ENCODE data around the gene PTGIS. TPM values are rescaled to one million over a fixed set of nuclear protein-coding genes. Genes with fewer than 3 reads are reported as not detected.

The PTGIS gene
- total and polyA plus RNA-seq, 2 experiments from 2014 or later = 109 to 192 TPM

GRCh38 chr20:49560186-49560585 lies 7.8 kb downstream of the PTGIS start:
- H3K4me1 ChIP-seq (ENCODE audit: insufficient read depth) = peaks cover 72% of the 10 kb centered on the region
- no peak overlapping the region for H3K4me3 ChIP-seq
- H4K20me1 ChIP-seq (ENCODE audit: insufficient read depth) = no peaks in the 10 kb centered on the region
- H3K9ac ChIP-seq = peak overlapping the region; percentile 71; the same call in 1 of the 2 replicates
- peaks cover 70% of the 10 kb centered on the region for H3K79me2 ChIP-seq (ENCODE audit: insufficient read depth)
- no peaks in the 10 kb centered on the region for H3K27me3 ChIP-seq (replicated peaks; ENCODE audit: insufficient read depth)
- H3F3A ChIP-seq (ENCODE audit: insufficient read depth) = peaks cover 87% of the 10 kb centered on the region
- H3K9me2 ChIP-seq (ENCODE audit: insufficient read depth) = no peaks in the 10 kb centered on the region
- TF ChIP-seq EZH2 (IDR thresholded peaks at IDR 0.05; ENCODE audit: insufficient read depth, poor library complexity, severe bottlenecking) (no peak), EZH2phosphoT487 (IDR thresholded peaks at IDR 0.05; ENCODE audit: insufficient read depth, low read depth) (no peak)
- in situ Hi-C loops (cut with MboI) = no loop called here
- no peak overlapping the region for H2AFZ ChIP-seq
- 49 to 56% methylated on average over 7 of the region's 7 CpGs for WGBS, 2 experiments (ENCODE audit: low coverage in 1 of 2, low lambda C conversion rate in 2 of 2, missing lambda C conversion rate in 2 of 2)
- peak overlapping the region; percentile 4 for H3K4me2 ChIP-seq (ENCODE audit: unreplicated experiment)
- H3K9me3 ChIP-seq (ENCODE audit: low read depth) = no peaks in the 10 kb centered on the region
- peak; percentile 30 for DNase-seq
- peaks cover 15% of the 10 kb centered on the region; the same call in 1 of the 2 replicates for H3K36me3 ChIP-seq (ENCODE audit: low read depth)
- H3K27ac ChIP-seq = peak overlapping the region; percentile 95

- DNase-seq = peak; percentile 96
- H3K9me2 ChIP-seq (ENCODE audit: insufficient read depth) = no peaks in the 10 kb centered on the region
- no peaks in the 10 kb centered on the region for H3K27me3 ChIP-seq (replicated peaks; ENCODE audit: insufficient read depth)
- H3K36me3 ChIP-seq (ENCODE audit: low read depth) = peaks cover 12% of the 10 kb centered on the region; the same call in 1 of the 2 replicates
- peaks cover 70% of the 10 kb centered on the region for H3K79me2 ChIP-seq (ENCODE audit: insufficient read depth)
- no peaks in the 10 kb centered on the region for H4K20me1 ChIP-seq (ENCODE audit: insufficient read depth)
- no peak overlapping the region for H2AFZ ChIP-seq
- H3K4me3 ChIP-seq = peak overlapping the region; percentile 58
- H3K4me2 ChIP-seq (ENCODE audit: unreplicated experiment) = peak overlapping the region; percentile 82
- in situ Hi-C loops (cut with MboI) = no loop called here
- H3K27ac ChIP-seq = peak overlapping the region; percentile 95
- peaks cover 80% of the 10 kb centered on the region for H3F3A ChIP-seq (ENCODE audit: insufficient read depth)
- H3K4me1 ChIP-seq (ENCODE audit: insufficient read depth) = peaks cover 65% of the 10 kb centered on the region
- peak; percentile 99 for TF ChIP-seq EZH2phosphoT487 (IDR thresholded peaks at IDR 0.05; ENCODE audit: insufficient read depth, low read depth)
- no peak for TF ChIP-seq EZH2 (IDR thresholded peaks at IDR 0.05; ENCODE audit: insufficient read depth, poor library complexity, severe bottlenecking)
- H3K9ac ChIP-seq = peak overlapping the region; percentile 71
- 1% methylated on average over 19 of the region's 19 CpGs for WGBS, 2 experiments (ENCODE audit: low coverage in 1 of 2, low lambda C conversion rate in 2 of 2, missing lambda C conversion rate in 2 of 2)
- no peaks in the 10 kb centered on the region for H3K9me3 ChIP-seq (ENCODE audit: low read depth)
These were observed 8.4 kb downstream of the PTGIS start for GRCh38 chr20:49559411-49560081.

GRCh38 chr20:49558826-49559225 lies 9.1 kb downstream of the PTGIS start:
- H3K4me3 ChIP-seq = peak overlapping the region; percentile 58
- peaks cover 71% of the 10 kb centered on the region for H3K4me1 ChIP-seq (ENCODE audit: insufficient read depth)
- H3K9ac ChIP-seq = peak overlapping the region; percentile 71
- no peaks in the 10 kb centered on the region for H3K9me2 ChIP-seq (ENCODE audit: insufficient read depth)
- H3K36me3 ChIP-seq (ENCODE audit: low read depth) = peaks cover 17% of the 10 kb centered on the region; the same call in 1 of the 2 replicates
- DNase-seq = no peak
- in situ Hi-C loops (cut with MboI) = no loop called here
- H3K4me2 ChIP-seq (ENCODE audit: unreplicated experiment) = peak overlapping the region; percentile 82
- peak overlapping the region; percentile 95 for H3K27ac ChIP-seq
- no peaks in the 10 kb centered on the region for H3K9me3 ChIP-seq (ENCODE audit: low read depth)
- H4K20me1 ChIP-seq (ENCODE audit: insufficient read depth) = no peaks in the 10 kb centered on the region
- 82 to 85% methylated on average over 8 of the region's 8 CpGs for WGBS, 2 experiments (ENCODE audit: low coverage in 1 of 2, low lambda C conversion rate in 2 of 2, missing lambda C conversion rate in 2 of 2)
- peaks cover 76% of the 10 kb centered on the region for H3F3A ChIP-seq (ENCODE audit: insufficient read depth)
- no peak for TF ChIP-seq EZH2phosphoT487 (IDR thresholded peaks at IDR 0.05; ENCODE audit: insufficient read depth, low read depth)
- no peak for TF ChIP-seq EZH2 (IDR thresholded peaks at IDR 0.05; ENCODE audit: insufficient read depth, poor library complexity, severe bottlenecking)
- no peak overlapping the region for H2AFZ ChIP-seq
- no peaks in the 10 kb centered on the region for H3K27me3 ChIP-seq (replicated peaks; ENCODE audit: insufficient read depth)
- peaks cover 70% of the 10 kb centered on the region for H3K79me2 ChIP-seq (ENCODE audit: insufficient read depth)

GRCh38 chr20:49557449-49557848 lies 10.5 kb downstream of the PTGIS start:
- Histone ChIP-seq H3K79me2 (ENCODE audit: insufficient read depth) (peaks cover 71% of the 10 kb centered on the region), H3K9me3 (ENCODE audit: low read depth) (no peaks in the 10 kb centered on the region), H3K9me2 (ENCODE audit: insufficient read depth) (no peaks in the 10 kb centered on the region), H3K4me3 (peak overlapping the region; percentile 63), H3K4me1 (ENCODE audit: insufficient read depth) (peaks cover 79% of the 10 kb centered on the region), H3K9ac (peak overlapping the region; percentile 71), H4K20me1 (ENCODE audit: insufficient read depth) (no peaks in the 10 kb centered on the region), H3K36me3 (ENCODE audit: low read depth) (peaks cover 17% of the 10 kb centered on the region; the same call in 1 of the 2 replicates), H2AFZ (peak overlapping the region; percentile 61), H3F3A (ENCODE audit: insufficient read depth) (peaks cover 68% of the 10 kb centered on the region), H3K4me2 (ENCODE audit: unreplicated experiment) (peak overlapping the region; percentile 82), H3K27me3 (replicated peaks; ENCODE audit: insufficient read depth) (no peaks in the 10 kb centered on the region), H3K27ac (peak overlapping the region; percentile 95)
- in situ Hi-C loops (cut with MboI) = no loop called here
- DNase-seq = peak; percentile 68
- WGBS, 2 experiments (ENCODE audit: low coverage in 1 of 2, low lambda C conversion rate in 2 of 2, missing lambda C conversion rate in 2 of 2) = 11 to 13% methylated on average over 5 of the region's 5 CpGs
- TF ChIP-seq EZH2 (IDR thresholded peaks at IDR 0.05; ENCODE audit: insufficient read depth, poor library complexity, severe bottlenecking) (no peak), EZH2phosphoT487 (IDR thresholded peaks at IDR 0.05; ENCODE audit: insufficient read depth, low read depth) (no peak)
